Ovary (tissue), 9 donors: ENCODE measurements around the gene SIX1. TPM values are rescaled to one million over a fixed set of nuclear protein-coding genes. Genes with fewer than 3 reads are reported as not detected.

Source experiments
- DNase-seq, 5 donors: peaks; one replicate each; pipeline ENCODE4 v3.0.0-alpha.2; 2019 to 2020
- H3K27ac ChIP-seq, 2 donors: fragments of 200-600 bp; one replicate each; pipeline versions ENCODE4 v1.5.1 to v1.8.0; 2019 to 2022
- H3K27me3 ChIP-seq: fragments of 200-600 bp; one replicate; pipeline ENCODE4 v1.8.0; 2022
- H3K36me3 ChIP-seq: fragments of 200-600 bp; sonication (generic); one replicate; pipeline ENCODE4 v1.5.1; 2019
- H3K4me1 ChIP-seq: one replicate; pipeline ENCODE4 v1.8.1; 2013; ENCODE audit warnings: mild to moderate bottlenecking, moderate library complexity; ENCODE audit not compliant: insufficient read depth
- H3K4me3 ChIP-seq: fragments of 200-600 bp; sonication (generic); one replicate; pipeline ENCODE4 v1.5.1; 2017
- H3K9me3 ChIP-seq, 2 donors: fragments of 200-600 bp in 1 of 2; sonication (generic) in 1 of 2; one replicate each; pipeline versions ENCODE4 v1.5.1 to v1.8.1; 2013 to 2019; ENCODE audit warnings: mild to moderate bottlenecking in 1 of 2, moderate library complexity in 1 of 2
- CTCF ChIP-seq, 3 donors: fragments of 450-650 bp in 2 of 3; fragments of 200-600 bp in 1 of 3; IDR thresholded peaks; one replicate each; pipeline versions ENCODE4 v1.5.1 to v1.8.0; 2016 to 2022; ENCODE audit warnings: antibody characterized with exemption in 3 of 3, mild to moderate bottlenecking in 1 of 3
- EP300 ChIP-seq: sonication (generic); formaldehyde crosslinking; IDR thresholded peaks from one replicate; pipeline ENCODE4 v1.6.1; 2017; ENCODE audit warnings: antibody characterized with exemption
- POLR2A ChIP-seq: fragments of 450-650 bp; IDR thresholded peaks from one replicate; pipeline ENCODE4 v1.6.1; 2017; ENCODE audit warnings: antibody characterized with exemption, mild to moderate bottlenecking, moderate library complexity
- WGBS, 3 donors: extraction: QIAGEN DNeasy Blood & Tissue Kit in 1 of 3; methylation state at CpG; one replicate each; pipeline versions ENCODE4 v1.1.5 to v1.1.7; 2013 to 2017; 5-methylcytosine and 5-hydroxymethylcytosine counted together
- intact Hi-C, 4 donors: fragments of 100-400 bp; cut with DNase I; formaldehyde crosslinking; loops; one replicate each; pipeline versions ENCODE4 v1.11.0 to v1.15.1; 2022 to 2023
- polyA plus RNA-seq, 2 donors: library from polyadenylated mRNA; stranded (reverse); fragments of 200-250 nt in 1 of 2; fragments of 350-450 nt in 1 of 2; fragmentation: Illumina TruSeq in 1 of 2; extraction: RNeasy Lipid Tissue Mini Kit (QIAGEN cat#74804) in 1 of 2; gene quantifications; one replicate each; pipeline ENCODE4 v1.2.3, GENCODE V29; 2013 to 2014
- total RNA-seq, 7 donors: library from RNA; depleted of rRNA in 2 of 7; stranded (reverse); fragments of >200 nt in 2 of 7; fragmentation: NEBNext Ultra II Directional in 3 of 7; extraction: Animal tissue kit (Norgen Biotek cat#: 25700) in 3 of 7; gene quantifications; one replicate each; pipeline versions ENCODE4 v1.1.0 to v1.2.4, GENCODE V29; 2016 to 2023
- donor health status: DM: no; HTN: no; CAD: no; lungs with moderate emphysema.
- donor health status: DM: no; HTN: no; CAD: no.
- donor health status: Bipolar disorder and iron deficiency.
- donor health status: DM: yes; HTN: yes; CAD: no.
- donor health status: DM: no; HTN: no; CAD: no.
- donor health status: DM: yes; HTN: yes; CAD: no.

Gene SIX1
- total and polyA plus RNA-seq, 9 donors: 0.06 to 0.92 (median 0.19) TPM; not detected in 1

- TF ChIP-seq POLR2A: no peak
- no peak for TF ChIP-seq CTCF (IDR thresholded peaks at IDR 0.05)
- no peak for TF ChIP-seq EP300
- DNase-seq: no peak
- no peak overlapping the region for H3K27ac ChIP-seq
- peaks cover 8% of the 10 kb centered on the region for H3K27me3 ChIP-seq
- 5 to 7% (median 7%) methylated on average over 60 to 66 of the region's 66 CpGs for WGBS, 3 donors
- no peak overlapping the region for H3K4me3 ChIP-seq
- H3K36me3 ChIP-seq: no peaks in the 10 kb centered on the region
- no peaks in the 10 kb centered on the region for H3K9me3 ChIP-seq
- no peaks in the 10 kb centered on the region for H3K4me1 ChIP-seq
- intact Hi-C loops: no loop called here
These were observed 6.8 kb downstream of the SIX1 start for GRCh38 chr14:60642270-60643140.

GRCh38 chr14:60641742-60642269 is 7.5 kb downstream of the SIX1 start:
- intact Hi-C loops: no loop called here
- 11 to 16% (median 15%) methylated on average over 25 of the region's 25 CpGs for WGBS, 3 donors
- no peak for DNase-seq
- H3K4me3 ChIP-seq: no peak overlapping the region
- TF ChIP-seq POLR2A (no peak), CTCF (IDR thresholded peaks at IDR 0.05) (no peak), EP300 (no peak)
- no peaks in the 10 kb centered on the region for H3K36me3 ChIP-seq
- H3K27ac ChIP-seq: no peak overlapping the region
- peaks cover 8% of the 10 kb centered on the region for H3K27me3 ChIP-seq
- H3K4me1 ChIP-seq: no peaks in the 10 kb centered on the region
- peaks cover 0 to 3% of the 10 kb centered on the region in 2 donors for H3K9me3 ChIP-seq

- H3K4me3 ChIP-seq: no peak overlapping the region
- intact Hi-C loops: no loop called here
- no peak overlapping the region for H3K27ac ChIP-seq
- WGBS, 3 donors: 11 to 18% (median 13%) methylated on average over 24 of the region's 24 CpGs
- H3K4me1 ChIP-seq: no peaks in the 10 kb centered on the region
- TF ChIP-seq EP300 (no peak), CTCF (IDR thresholded peaks at IDR 0.05) (no peak), POLR2A (no peak)
- peaks cover 8% of the 10 kb centered on the region for H3K27me3 ChIP-seq
- DNase-seq: no peak
- H3K36me3 ChIP-seq: no peaks in the 10 kb centered on the region
- peaks cover 0 to 3% of the 10 kb centered on the region in 2 donors for H3K9me3 ChIP-seq
These were observed 8.2 kb downstream of the SIX1 start for GRCh38 chr14:60640859-60641741.

GRCh38 chr14:60639674-60640073 is 9.6 kb downstream of the SIX1 start:
- peaks cover 1% of the 10 kb centered on the region for H3K27me3 ChIP-seq
- no peaks in the 10 kb centered on the region for H3K4me1 ChIP-seq
- H3K4me3 ChIP-seq: no peak overlapping the region
- DNase-seq: no peak
- intact Hi-C loops: no loop called here
- H3K36me3 ChIP-seq: no peaks in the 10 kb centered on the region
- 0 to 47% (median 36%) methylated on average over 1 of the region's 1 CpG for WGBS, 3 donors
- H3K9me3 ChIP-seq: peaks cover 0 to 3% of the 10 kb centered on the region in 2 donors
- TF ChIP-seq CTCF (IDR thresholded peaks at IDR 0.05): no peak
- TF ChIP-seq POLR2A: no peak
- TF ChIP-seq EP300: no peak
- H3K27ac ChIP-seq: no peak overlapping the region
